GM19239 (cell line): ENCODE results near the gene TPRN.

Experiments
- DNase-seq: peaks from one replicate; pipeline ENCODE4 v3.0.0; 2011; ENCODE audit warnings: low spot score; ENCODE audit not compliant: insufficient read length
- FAIRE-seq: peaks from 2 replicates; lab custom pipeline; 2011; peaks lifted over from hg19 to GRCh38; lab: Jason Lieb, UNC

The TPRN gene

GRCh38 chr9:137164370-137165249, 35.9 kb downstream of the TPRN start:
- DNase-seq, result no peak
- FAIRE-seq, result no peak

- no peak for FAIRE-seq
- no peak for DNase-seq
Observed at GRCh38 chr9:137163805-137164204, 36.7 kb downstream of the TPRN start.

DNA sequence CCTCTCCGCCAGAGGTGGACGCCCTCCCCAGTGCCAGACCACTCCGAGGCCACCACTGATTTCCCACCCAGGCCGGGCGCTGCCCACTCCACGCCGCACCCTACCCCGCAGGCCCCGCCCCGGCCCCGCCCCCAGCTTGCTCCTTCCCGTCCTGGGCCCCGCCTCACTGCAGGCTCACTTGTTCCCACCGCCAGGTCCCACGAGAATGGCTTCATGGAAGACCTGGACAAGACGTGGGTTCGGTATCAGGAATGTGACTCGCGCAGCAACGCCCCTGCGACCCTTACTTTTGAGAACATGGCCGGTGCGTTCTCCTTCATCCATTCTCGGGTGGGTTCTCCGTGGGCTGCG, 37.2 kb downstream of the TPRN start:
- DNase-seq (no peak), FAIRE-seq (no peak)

GRCh38 chr9:137162505-137163364, 37.8 kb downstream of the TPRN start:
- DNase-seq, result no peak
- no peak for FAIRE-seq

DNA sequence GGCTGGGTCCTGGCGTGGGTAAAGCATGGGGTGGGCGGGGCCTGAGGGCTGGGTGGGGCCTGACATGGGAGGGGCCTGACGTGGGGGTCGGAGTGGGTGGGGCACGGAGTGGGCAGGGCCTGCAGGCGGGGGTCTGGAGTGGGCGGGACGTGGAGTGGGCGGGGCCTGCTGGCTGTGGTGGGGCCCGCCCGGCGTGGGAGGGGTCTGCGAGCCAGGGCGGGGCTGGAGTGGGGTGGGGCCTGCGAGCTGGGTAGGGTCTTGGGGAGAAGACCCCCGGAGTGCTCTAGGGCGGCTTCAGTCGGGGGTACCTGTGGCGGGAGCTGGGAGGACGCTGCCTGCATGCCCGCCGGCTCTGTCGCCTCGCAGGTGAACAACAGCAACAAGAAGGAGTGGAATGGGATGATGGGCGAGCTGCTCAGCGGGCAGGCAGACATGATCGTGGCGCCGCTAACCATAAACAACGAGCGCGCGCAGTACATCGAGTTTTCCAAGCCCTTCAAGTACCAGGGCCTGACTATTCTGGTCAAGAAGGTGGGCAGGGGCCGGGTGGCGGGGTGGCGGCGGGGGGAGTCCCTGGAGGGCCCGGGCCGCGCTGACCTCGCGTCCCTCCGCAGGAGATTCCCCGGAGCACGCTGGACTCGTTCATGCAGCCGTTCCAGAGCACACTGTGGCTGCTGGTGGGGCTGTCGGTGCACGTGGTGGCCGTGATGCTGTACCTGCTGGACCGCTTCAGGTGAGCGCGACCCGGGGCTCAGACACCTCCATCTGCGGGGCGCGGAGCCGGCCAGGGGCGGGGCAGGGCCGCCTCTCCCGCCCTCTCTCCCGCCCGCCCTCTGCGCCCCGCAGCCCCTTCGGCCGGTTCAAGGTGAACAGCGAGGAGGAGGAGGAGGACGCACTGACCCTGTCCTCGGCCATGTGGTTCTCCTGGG, 38.7 kb downstream of the TPRN start:
- DNase-seq (no peak), FAIRE-seq (no peak)

DNA sequence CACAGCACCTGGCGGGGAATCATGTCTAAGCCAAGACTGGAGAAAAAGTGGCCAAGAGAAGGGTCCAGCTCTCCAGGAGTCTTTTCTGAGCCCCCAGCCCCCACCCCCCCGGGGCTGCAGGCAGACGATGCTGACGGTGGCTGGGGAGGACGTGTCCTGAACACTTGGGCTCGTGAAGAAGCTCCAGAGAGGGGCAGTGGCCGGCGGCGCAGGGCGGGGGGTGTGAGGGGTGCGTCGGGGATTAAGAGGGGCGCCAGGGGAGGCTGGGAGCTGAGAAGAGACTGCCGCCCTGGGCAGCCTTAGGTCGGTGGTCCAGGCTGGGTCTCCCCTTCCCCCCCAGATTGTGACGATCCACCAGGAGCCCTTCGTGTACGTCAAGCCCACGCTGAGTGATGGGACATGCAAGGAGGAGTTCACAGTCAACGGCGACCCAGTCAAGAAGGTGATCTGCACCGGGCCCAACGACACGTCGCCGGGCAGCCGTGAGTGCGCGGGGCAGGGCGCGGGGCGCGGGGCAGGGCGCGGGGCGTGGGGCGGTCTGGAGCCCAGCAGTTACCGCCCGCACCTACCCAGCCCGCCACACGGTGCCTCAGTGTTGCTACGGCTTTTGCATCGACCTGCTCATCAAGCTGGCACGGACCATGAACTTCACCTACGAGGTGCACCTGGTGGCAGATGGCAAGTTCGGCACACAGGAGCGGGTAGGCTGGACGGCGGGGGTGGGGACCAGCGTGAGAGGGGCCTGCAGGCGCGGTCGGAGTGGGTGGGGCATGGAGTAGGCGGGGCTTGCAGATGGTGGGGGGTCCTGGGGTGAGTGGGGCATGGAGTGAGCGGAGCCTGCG, 39.6 kb downstream of the TPRN start:
- FAIRE-seq (no peak), DNase-seq (no peak)

- no peak for DNase-seq
- FAIRE-seq, result no peak
Observed at GRCh38 chr9:137160054-137160425, 40.5 kb downstream of the TPRN start.

DNA sequence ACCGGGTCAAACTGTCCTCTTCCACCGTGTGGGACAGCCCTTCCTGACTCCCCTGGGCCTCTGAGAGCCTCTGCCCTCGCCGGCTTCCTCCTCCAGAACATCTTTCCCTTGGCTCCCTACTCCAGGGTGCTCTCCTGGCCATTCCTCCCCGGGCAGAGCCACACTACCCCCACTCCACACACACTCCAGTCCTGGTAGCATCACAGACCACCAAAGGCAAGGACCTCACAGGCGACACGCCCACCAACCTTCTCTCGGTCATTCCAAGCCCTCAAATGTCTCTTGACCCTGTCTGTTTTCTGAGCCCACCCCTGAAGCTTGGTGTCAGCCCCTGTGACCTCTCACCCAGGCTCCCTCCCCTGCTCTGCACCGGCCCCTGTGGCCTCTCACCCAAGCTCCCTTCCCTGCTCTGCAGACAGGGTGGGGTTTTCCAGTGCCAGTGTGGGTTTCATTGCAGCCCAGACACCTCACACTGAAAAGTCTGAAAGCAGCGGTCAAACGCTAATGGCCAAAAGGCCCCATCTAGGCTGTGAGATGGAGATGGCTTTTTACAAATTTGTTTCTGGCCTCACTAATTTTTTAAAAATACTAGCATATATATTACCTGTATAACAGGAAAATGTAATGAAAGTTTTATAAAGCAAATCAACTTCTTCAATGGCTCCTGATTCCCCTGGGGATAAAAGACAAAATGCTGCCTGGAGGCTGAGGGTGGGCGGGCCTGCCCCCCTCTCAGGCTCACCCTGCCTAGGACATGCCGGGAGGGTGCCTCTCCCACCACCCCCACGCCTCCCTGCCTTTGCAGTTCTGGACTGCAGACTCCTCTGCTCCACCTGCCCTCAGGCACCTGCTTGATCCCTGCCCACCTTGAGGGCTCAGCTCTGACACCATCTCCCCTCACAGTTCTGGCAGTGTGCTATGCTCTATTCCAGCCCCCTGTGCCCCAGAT, 41.2 kb downstream of the TPRN start:
- DNase-seq (no peak), FAIRE-seq (peak; percentile 59)

DNA sequence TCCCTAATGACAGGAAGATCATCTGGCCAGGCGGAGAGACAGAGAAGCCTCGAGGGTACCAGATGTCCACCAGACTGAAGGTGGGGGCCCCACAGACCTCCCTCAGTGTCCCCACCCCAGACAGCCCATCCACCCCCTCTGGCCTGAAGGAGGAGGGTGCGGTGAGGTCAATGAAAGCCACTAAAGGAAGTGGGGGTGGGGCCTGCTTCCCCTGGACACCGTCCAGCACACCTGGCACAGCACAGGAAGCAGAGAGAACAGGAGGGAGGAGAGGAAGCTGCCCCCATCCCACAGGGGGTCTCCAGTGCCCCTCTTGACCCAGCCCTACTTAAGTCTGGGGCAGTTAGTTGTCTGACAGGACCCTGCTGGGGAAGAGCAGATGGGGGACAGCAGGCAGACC, 41.9 kb downstream of the TPRN start:
- DNase-seq (no peak), FAIRE-seq (no peak)

GRCh38 chr9:137157618-137158415, 42.7 kb downstream of the TPRN start:
- no peak for DNase-seq
- no peak for FAIRE-seq

GRCh38 chr9:137156567-137157375, 43.8 kb downstream of the TPRN start:
- FAIRE-seq (peak; percentile 56), DNase-seq (no peak)

- no peak for FAIRE-seq
Observed at GRCh38 chr9:137152844-137153405, 47.6 kb downstream of the TPRN start.

DNA sequence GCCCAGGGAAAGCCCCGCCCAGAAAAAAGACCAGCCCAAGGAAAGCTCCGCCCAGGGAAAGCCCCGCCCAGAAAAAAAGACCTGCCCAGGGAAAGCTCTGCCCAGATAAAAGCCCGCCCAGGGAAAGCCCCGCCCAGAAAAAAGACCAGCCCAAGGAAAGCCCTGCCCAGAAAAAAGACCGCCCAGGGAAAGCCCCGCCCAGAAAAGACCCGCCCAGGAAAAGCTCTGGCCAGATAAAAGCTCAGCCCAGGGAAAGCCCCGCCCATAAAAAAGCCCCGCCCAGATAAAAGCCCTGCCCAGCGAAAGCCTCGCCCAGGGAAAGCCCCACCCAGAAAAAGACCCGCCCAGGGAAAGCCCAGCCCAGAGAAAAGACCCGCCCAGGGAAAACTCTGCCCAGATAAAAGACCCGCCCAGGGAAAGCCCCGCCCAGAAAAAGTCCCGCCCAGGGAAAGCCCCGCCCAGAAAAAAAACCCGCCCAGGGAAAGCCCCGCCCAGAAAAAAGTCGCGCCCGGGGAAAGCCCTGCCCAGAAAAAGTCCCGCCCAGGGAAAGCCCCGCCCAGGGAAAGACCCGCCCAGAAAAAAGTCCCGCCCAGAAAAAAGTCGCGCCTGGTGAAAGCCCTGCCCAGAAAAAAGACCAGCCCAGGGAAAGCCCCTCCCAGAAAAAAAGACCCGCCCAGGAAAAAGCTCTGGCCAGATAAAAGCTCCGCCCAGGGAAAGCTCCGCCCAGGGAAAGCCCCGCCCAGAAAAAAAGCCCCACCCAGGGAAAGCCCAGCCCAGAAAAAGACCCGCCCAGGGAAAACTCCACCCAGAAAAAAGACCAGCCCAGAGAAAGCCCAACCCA, 49.7 kb downstream of the TPRN start:
- DNase-seq (peak; percentile 76), FAIRE-seq (peak; percentile 94)

More at GRCh38 chr9:137152844-137153405, 47.6 kb downstream of the TPRN start:
- no peak for DNase-seq

DNA sequence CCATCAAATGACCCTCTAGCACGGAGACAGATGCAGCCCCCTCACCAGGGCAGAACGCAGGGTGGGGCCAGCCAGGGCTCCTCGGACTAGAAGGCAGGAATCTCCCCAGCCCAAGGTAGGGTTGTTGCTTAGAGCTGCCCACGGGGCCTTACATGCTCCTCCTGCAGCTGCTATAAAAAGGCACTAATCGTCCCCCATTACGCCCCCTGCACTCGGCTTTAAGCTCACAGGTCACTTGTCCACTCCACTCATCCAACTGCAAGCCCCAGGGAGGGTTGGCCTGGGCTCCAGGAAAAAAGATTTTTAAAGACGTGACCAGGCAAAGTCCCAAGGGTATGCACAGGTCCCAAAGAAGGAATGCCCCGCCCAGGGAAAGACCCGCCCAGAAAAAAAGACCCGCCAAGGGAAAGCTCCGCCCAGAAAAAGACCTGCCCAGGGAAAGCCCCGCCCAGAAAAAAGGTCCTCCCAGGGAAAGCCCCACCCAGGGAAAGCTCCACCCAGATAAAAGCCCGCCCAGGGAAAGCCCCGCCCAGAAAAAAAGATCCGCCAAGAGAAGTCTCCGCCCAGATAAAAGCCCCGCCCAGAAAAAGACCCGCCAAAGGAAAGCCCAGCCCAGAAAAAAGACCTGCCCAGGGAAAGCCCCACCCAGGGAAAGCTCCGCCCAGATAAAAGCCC, 50.5 kb downstream of the TPRN start:
- DNase-seq, result no peak
- FAIRE-seq, result no peak

GRCh38 chr9:137149363-137149762, 51.2 kb downstream of the TPRN start:
- FAIRE-seq (no peak), DNase-seq (no peak)
